IPS DF 4.7 (cell line): ENCODE results near the gene GPR139.

Source experiments
- DNase-seq: peaks from one replicate; pipeline ENCODE4 v3.0.0-alpha.2; 2013; ENCODE audit warnings: low spot score; ENCODE audit errors: extremely low read depth

The GPR139 gene

GRCh38 chr16:20056436-20056835 is 17.3 kb downstream of the GPR139 start:
- DNase-seq, result no peak

GRCh38 chr16:20053336-20053735 is 20.4 kb downstream of the GPR139 start:
- DNase-seq, result no peak

GRCh38 chr16:20051611-20052010 is 22.1 kb downstream of the GPR139 start:
- no peak for DNase-seq

- no peak for DNase-seq
These were observed 22.5 kb downstream of the GPR139 start for GRCh38 chr16:20051147-20051546.

- no peak for DNase-seq
These were observed 23.9 kb downstream of the GPR139 start for GRCh38 chr16:20049831-20050230.

- no peak for DNase-seq
These were observed 27.8 kb downstream of the GPR139 start for GRCh38 chr16:20045886-20046285.

GRCh38 chr16:20042848-20043247 is 30.8 kb downstream of the GPR139 start:
- no peak for DNase-seq

- DNase-seq, result no peak
These were observed 31.6 kb downstream of the GPR139 start for GRCh38 chr16:20041924-20042596.

- DNase-seq, result no peak
These were observed 33.7 kb downstream of the GPR139 start for GRCh38 chr16:20040011-20040410.

- no peak for DNase-seq
These were observed 44.1 kb downstream of the GPR139 start for GRCh38 chr16:20029611-20030010.

- DNase-seq, result no peak
These were observed 47.2 kb downstream of the GPR139 start for GRCh38 chr16:20026361-20027072.

GRCh38 chr16:20023190-20023589 is 50.5 kb downstream of the GPR139 start:
- DNase-seq, result no peak

- DNase-seq, result no peak
These were observed 52.7 kb downstream of the GPR139 start for GRCh38 chr16:20020976-20021375.

- no peak for DNase-seq
These were observed 53.6 kb downstream of the GPR139 start for GRCh38 chr16:20020083-20020482.

- no peak for DNase-seq
These were observed 57.5 kb downstream of the GPR139 start for GRCh38 chr16:20016234-20016633.

- DNase-seq, result peak; percentile 56
These were observed 68.8 kb downstream of the GPR139 start for GRCh38 chr16:20004931-20005330.

- no peak for DNase-seq
These were observed 70.8 kb downstream of the GPR139 start for GRCh38 chr16:20002936-20003335.

GRCh38 chr16:20001856-20002707 is 71.6 kb downstream of the GPR139 start:
- no peak for DNase-seq

GRCh38 chr16:19997734-19998133 is 76.0 kb downstream of the GPR139 start:
- DNase-seq, result no peak

- DNase-seq, result no peak
These were observed 76.4 kb downstream of the GPR139 start for GRCh38 chr16:19997264-19997663.

- DNase-seq, result no peak
These were observed 79.1 kb downstream of the GPR139 start for GRCh38 chr16:19994466-19995170.

GRCh38 chr16:19991614-19992013 is 82.1 kb downstream of the GPR139 start:
- no peak for DNase-seq
